HG02981 (cell line): Measurements from ENCODE around the gene MIPEP.
"Not testable (repeated sequence)": the region's sequence is repeated elsewhere in the genome, so short reads cannot be mapped to it uniquely, and the experiment has no call there.

Experiments used
- ATAC-seq: cut with Tn5 transposase; IDR thresholded peaks from one replicate; pipeline ENCODE4 v1.9.1; 2021; ENCODE audit warnings: mild to moderate bottlenecking, moderate library complexity; ENCODE audit not compliant: unreplicated experiment

The MIPEP gene

GRCh38 chr13:23889615-23890607 lies 711 bp upstream of the MIPEP start:
- no peak for ATAC-seq

DNA sequence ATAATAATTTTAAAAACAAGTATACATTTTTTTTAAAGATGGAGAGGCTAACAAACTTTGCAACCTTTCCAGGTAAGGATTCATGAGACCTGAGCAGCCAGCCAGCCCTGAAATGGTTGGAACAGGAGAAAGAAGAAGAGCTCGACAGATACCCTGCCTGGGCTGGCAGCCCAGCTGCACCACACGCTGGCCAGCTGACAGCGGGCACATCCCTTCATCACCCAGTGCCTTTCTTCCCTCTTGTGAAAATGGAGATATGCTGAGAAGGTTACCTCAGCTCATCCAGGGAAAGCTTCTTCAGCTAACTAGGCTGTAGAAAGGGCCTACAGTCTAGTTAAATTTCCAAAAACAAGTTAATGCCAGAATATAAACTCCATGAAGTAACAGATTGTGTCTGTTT lies 4.8 kb downstream of the MIPEP start:
- ATAC-seq: not testable (repeated sequence)

- ATAC-seq: no peak
Measured at GRCh38 chr13:23883255-23883654, 5.9 kb downstream of the MIPEP start.

GRCh38 chr13:23881402-23881800 lies 7.8 kb downstream of the MIPEP start:
- ATAC-seq: not testable (repeated sequence)

DNA sequence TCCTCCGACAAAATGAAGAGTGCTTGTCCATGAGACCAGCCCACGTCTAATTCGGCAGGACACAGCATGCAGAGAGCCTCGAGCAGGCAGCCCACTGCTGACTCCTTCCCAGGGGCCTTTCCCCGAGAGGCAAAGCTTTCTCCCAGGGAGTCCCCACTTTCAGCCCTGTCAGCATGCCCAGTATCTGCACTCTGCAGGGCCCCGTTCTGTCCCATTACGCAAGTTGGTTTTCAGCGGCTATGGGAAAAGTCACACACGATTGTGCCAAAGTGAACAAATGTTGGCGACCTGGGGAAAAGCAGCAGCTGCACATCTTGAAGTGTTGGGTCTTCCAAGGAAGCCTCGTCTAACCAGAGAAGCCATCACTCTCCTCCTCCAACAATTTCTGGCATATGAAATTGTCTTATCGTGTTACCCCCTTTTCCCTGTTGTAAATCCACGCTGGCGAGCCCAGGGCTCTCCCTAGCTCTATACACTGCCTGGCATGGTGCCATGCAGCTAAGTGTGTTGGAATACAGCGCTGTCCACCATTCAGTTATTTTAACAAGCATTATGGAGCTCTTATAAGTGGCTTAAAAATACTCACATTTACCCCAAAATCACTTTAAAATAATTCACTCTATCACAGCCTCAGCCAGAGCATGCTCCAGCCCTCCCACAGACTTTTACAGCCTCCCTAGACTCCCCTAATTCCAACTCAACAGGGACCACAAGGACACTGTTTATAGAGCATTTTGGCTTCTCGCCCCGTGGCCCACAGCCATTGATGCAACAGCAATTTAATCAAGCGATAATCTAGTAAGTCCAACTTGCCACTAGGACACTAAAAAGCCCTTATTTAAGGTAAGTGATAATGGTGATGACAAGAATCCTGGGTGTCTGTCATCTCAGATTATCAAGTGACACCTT lies 8.5 kb downstream of the MIPEP start:
- ATAC-seq: not testable (repeated sequence)

GRCh38 chr13:23877286-23877685 lies 11.9 kb downstream of the MIPEP start:
- ATAC-seq: no peak

GRCh38 chr13:23876265-23876664 lies 12.9 kb downstream of the MIPEP start:
- no peak for ATAC-seq

- no peak for ATAC-seq
Measured at GRCh38 chr13:23871616-23872220, 17.5 kb downstream of the MIPEP start.

GRCh38 chr13:23870356-23871140 lies 18.7 kb downstream of the MIPEP start:
- ATAC-seq: no peak

DNA sequence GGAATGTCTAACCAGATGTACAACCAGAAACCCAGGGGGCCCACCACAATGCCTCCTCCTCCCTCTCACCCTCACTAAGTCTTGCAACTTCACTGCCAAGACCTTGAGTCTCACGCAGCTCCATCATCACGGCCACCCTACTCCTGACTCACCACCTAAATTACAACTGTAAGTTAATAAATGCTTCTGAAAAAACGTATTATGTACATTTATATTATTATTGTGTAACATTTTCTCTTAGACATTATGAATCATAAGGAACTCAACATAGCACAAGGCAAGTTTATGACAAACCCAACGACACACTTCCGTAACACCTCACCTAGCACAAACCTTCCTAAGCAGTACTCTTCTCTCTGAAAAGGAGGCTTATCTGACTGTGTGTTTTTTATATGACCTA lies 20.7 kb downstream of the MIPEP start:
- ATAC-seq: no peak

GRCh38 chr13:23867027-23867491 lies 22.1 kb downstream of the MIPEP start:
- ATAC-seq: no peak

- no peak for ATAC-seq
Measured at GRCh38 chr13:23866420-23867026, 22.7 kb downstream of the MIPEP start.

DNA sequence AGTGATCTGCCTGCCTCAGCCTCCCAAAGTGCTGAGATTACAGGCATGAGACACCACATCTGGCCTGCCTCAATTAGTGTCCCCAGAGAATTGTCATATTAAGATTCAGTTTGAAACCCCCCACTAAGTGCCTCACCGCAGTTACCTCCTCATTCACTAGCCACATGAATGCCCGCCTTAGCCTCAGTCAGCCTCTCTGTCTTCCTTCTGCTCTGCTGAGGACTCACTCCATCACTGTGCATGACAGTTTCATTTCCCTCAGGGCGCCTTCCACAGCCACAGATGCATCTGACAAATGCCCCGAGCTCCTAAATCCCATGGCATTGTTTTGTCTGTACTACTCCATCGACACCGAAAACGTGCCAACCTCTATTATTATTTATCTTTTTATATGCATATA lies 23.3 kb downstream of the MIPEP start:
- ATAC-seq: no peak

DNA sequence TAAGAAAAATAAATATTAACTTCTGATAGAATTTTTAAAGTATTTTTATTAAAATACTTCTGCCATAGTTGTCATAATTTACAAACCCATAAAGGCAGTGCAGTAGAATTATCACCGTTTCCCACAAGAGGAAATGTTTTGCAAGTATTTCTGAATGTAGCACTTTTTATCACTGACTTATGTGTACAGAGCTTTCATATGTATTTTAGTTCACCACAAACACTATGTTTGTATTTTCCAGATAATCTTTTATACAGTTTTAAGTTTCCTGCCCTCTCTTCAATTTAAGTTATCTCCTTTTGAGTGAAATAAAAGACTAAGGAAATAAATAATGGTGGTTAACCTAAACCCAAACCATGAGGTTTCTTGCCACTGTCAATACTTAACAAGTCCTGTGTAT lies 24.2 kb downstream of the MIPEP start:
- no peak for ATAC-seq

DNA sequence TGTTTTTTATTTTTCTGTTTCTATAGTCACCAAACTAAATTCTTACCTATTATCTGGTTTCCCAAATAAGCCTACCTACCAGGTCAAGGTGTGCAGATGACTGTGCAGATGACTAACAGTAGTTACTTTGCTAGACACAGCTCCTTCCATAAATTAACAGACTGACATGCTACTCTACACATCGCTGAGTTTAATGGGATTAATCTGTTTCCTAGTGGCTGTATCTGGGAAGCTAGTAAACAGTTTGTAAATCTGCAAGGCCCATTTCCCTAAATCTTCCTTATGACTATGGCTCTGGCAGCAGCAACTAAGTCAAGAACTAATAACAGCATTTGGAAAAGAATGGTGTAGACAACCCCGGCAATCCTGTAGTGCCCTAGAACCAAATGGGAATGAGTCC lies 27.9 kb downstream of the MIPEP start:
- ATAC-seq: no peak

- no peak for ATAC-seq
Measured at GRCh38 chr13:23859904-23860303, 29.3 kb downstream of the MIPEP start.

- ATAC-seq: no peak
Measured at GRCh38 chr13:23859455-23859854, 29.7 kb downstream of the MIPEP start.

DNA sequence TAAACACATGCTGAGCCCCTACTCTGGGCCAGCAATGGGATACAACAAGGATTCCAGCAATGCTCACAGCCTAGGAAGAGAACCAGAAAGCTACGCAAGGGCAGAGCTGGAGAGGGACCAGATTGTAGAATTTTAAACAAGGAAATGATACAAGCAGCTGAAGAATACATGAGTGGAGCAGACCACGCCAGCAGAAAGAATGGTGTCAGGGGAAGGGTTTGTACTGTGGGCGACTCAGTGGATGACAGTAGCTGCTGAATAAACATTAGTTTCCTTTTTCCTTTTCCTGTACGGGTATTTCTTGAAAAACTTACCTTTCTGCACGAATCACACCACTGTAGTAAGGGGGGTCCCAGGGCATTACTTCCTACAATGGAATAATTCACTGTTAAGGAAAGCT lies 30.7 kb downstream of the MIPEP start:
- ATAC-seq: no peak

- ATAC-seq: no peak
Measured at GRCh38 chr13:23856008-23856750, 33.0 kb downstream of the MIPEP start.
